HG03378 (cell line): ENCODE data around the gene SVOP.

Source experiments
- ATAC-seq: cut with Tn5 transposase; IDR thresholded peaks from one replicate; pipeline ENCODE4 v1.9.1; 2021; ENCODE audit warnings: mild to moderate bottlenecking, moderate library complexity; ENCODE audit not compliant: unreplicated experiment

The SVOP gene

DNA sequence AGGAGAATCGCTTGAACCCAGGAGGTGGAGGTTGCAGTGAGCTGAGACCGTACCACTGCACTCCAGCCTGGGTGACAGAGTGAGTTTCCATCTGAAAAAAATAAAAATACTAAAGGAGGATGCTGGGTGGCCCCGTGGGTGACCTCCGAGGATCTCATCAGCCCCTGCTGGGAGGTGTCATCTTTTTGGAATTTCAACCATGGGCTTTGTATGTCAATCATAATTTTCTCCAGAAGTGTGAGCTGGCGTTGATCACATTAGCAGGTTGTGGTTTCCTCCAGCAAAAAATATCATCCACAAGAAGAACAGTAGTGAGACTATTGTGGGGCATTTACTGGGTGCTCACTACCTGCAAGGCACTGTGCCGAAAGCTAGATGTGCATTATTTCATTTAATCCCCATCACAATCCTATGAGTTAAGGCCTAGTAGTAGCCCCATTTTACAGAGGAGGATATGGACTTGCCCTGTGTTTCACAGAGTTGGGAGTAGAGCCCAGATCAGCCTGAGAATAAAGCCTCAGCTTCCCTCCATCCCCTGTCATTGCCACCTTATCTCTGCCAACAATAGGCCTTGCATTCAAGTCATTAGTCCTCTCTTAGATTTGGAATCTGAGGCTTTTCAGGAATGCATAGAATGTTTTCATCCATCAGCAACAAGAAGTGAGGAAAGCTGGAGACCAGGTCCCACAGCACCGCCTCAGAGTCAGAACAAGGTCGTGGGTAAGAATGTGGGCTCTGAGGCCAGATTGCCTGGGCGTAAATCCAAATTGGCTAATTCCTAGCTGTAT lies 39.8 kb downstream of the SVOP start:
- no peak for ATAC-seq

DNA sequence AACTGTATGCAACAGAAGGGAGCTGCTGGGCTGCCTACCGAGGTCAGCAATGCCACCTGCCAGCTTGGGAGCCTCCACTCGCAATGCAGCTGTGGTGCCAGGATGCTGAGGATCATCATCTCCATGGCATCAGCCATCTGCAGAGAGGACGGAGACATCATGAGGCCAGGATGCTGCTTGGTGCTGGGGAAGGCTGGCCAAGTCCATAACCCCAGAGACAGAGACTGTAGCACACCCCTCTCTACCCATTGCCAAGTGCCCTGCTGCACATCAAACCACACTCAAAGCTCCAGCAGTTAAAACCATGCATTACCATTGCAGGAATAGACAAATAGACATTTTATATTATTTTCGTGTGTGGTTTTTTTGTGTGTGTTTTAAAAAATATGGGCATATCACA lies 43.5 kb downstream of the SVOP start:
- no peak for ATAC-seq

DNA sequence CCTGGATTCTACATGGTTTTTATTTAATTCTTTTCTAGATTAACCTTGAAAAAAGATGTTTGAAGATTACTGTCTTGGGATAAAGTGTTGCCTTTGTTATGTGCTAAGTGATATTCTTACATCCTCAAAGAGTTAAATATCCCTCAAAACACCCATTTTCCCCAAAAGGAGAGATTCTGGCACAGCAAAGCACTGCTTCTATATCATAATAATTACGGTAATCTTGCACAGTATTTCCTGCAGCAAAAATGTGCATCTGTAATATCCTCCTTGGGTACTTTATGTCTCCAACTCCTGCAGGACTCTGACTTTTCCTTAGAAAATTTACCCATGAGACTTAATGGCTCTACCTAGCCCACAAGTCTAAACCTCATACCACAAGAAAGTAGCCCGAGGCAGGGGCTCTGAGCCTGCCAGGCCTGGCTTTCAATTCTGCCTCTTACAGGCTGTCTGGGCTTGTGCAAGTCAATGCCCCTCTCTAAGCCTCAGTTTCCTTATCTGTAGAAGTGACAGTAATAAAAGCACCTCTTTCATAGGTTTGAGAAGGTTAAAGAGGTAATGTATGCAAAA lies 45.8 kb downstream of the SVOP start:
- ATAC-seq, result no peak

DNA sequence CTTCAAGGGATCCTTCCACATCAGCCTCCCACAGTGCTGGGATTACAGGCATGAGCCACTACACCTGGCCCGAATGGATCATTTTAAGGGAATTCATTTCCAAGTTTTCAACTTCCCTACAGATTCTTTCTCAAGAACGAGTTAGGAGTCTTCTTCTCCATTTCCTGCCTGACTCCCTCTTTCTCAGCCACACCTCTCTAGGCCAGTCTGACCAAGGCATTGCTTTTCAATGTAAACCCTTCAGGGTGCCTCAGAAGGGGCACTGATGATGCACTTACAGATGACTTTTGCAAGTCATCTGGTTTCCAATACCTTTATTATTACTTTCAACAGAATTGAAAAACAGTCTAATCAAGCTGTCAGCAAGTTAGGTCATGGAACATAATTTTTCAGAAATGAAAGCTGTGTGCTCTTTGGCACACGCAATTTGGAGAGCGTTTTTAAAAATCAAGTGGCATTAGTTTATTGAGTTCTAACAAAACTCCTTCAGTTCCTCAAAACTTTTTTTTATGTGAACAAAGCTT lies 47.2 kb downstream of the SVOP start:
- no peak for ATAC-seq

DNA sequence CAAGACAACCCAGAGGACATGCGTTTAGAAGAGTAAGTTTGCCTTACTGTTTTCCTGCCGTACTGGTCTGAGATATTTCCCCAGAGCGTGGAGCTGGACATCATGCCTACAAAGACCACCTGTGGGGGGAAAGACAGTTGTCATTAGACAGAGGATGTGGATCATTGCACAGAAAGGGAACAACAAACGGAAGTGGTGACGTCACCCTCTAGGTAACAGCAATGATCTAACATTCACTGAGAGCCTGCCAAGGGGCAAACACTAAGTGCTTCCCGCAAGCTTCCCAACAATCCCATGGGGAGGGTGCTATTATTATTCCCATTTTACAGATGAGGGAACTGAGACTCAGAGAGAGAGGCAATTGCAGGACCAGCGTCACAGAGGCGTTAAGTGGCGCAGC lies 48.5 kb downstream of the SVOP start:
- no peak for ATAC-seq

DNA sequence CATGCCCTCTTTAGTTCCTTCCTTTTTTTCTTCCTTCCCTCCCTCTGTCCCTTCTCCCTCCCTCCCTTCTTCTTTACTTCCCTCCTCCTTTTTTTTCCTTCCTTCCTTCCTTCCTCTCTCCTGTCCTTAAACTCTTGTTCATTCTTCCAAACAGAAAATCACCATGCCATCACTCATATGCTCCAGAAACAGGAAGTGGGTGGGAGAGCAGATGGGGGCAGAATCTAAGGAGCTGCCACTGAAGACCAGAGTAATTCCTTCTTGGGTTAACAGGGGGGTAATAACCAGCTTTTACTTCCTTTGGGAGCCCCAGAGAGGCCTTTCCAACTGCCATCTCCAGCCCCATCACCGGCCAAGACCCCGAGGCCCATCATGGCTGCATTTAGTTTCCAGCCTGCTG lies 51.2 kb downstream of the SVOP start:
- ATAC-seq, result no peak

DNA sequence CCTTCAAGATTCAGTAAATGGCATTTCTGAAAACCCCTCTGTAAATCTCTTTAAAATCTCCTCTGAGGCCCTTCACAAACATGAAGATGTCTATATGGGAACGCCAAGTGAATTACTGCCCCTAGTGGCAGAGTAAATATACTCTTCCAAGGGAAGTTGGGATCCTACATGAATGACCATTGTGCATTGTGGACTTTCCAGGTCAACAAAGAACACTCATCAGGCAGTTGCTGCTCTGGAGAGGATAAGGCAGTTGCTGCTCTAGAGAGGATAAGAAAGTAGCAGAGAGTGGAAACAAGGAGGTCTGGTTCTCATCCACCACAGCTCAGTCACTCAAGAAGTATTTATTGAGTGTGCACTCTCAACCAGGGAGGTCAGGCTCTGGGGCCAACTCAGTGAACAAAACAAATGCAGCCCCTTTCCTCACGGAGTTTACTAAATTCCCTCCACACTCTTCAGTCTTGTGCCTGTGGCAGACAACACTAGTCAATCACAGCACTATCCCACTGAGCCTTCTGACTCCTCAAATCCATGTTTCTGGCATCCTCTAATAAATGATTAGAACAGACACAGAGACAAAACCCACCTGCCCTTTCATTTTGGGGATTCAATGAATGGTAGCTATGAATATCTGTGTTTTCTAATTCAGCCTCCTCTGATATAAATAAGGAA lies 52.9 kb downstream of the SVOP start:
- ATAC-seq, result no peak

DNA sequence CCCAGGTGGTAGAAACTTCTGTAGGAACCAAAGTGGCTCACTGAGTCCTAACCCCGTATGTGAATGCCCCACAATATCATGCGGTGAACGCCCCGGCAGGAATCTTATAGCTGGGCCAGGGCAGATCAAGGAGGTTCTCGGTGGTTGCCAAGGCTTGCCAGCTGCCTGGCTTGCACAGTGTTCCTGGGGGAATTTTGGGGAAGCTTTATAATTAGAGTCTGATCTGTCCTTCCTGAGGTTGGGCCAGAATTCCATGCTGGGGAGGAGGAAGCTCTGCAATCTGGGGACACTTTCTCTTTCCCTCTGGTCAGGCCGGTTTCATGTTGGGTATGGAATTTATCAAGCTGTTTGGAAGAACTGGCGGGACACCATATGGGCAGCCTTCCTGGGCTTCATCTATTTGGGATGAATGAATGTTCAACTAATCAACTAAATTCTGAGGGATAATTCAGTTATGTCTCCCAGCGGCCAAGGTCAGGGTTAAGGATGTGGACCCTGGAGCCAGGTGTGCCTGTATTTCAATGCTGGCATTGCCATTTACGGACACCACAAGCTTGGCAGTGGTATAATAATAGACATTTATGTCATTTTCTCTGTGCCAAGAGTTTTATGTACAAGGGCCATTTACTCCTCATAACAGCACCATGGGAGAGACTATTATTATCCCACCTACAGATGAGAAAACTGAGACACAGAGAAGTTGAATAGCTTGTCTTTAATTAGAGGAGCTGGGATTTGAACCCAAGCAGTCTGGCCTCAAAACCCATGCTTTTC lies 54.3 kb downstream of the SVOP start:
- no peak for ATAC-seq

DNA sequence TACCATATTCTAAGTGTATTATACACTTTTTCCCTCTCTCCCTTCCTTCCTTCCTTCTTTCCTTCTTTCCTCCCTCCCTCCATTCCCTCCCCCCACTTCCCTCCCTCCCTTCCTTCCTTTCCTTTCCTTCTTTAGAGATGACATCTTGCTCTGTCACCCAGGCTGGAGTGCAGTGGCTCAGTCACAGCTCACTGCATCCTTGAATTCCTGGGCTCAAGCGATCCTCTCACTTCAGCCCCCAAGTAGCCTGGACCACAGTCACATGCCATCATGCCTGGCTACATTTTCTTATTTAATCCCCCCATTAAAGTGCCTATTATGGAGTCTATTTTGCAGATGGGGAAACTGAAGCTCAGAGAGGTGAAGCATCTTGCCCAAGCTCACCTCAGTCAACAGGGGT lies 55.0 kb downstream of the SVOP start:
- no peak for ATAC-seq

DNA sequence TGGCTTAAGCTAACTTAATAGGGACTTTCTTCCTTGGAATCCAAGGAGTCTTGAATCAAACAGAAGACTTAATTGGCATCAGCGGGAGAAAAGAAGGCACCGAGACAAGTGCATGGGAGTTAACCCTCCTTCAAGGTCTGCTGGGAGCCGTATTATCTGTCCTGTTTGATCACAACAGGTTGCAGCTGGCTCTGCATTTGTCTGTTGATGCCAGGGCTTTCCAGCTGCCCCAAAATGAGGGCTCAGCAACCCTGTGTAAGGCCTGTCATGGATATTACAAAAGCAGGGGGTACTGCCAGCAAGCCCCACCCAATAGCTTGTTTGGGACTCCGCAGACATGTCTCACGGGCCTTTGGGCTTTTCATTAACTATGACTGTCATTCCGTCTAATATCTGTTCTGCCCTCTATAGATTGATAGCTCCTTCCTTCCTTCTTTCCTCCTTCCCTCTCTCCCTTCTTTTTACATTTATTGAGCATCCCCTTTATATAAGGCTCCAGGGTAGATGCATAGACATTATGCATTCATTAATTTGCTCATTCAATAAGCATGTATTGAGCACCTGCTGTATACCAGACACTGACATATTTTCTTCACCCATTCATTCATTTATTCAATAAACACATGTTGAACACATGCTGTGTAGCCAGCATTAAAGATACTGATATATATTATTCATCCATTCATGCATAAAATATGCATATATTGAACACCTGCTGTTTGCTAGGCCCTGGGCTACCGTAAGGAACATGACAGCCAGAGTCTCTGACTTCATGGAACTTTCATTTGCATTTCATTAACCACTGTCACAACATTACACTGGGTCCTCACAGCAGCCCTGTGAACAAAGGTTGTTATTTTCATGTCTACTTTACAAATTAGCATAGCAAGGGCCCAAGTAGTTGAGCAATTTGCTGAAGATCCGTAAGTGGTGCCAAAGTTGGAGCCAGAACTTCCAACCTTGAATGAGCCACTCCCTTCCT lies 56.2 kb downstream of the SVOP start:
- no peak for ATAC-seq

DNA sequence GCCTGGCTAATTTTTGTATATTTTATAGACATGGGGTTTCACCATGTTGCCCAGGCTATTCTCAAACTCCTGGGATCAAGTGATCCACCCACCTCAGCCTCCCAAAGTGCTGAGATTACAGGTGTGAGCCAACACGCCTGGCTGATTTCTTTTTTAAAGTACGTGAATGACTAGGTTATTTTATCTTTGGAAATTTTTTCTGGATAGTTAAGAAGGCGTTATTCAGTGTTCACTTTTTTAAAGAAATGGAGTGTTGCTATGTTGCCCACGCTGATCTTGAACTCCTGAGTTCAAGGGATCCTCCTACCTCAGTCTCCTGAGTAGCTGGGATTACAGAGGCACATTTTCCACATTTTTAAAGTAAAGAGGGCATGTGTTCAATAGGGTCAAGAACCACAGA lies 58.6 kb downstream of the SVOP start:
- ATAC-seq, result no peak

DNA sequence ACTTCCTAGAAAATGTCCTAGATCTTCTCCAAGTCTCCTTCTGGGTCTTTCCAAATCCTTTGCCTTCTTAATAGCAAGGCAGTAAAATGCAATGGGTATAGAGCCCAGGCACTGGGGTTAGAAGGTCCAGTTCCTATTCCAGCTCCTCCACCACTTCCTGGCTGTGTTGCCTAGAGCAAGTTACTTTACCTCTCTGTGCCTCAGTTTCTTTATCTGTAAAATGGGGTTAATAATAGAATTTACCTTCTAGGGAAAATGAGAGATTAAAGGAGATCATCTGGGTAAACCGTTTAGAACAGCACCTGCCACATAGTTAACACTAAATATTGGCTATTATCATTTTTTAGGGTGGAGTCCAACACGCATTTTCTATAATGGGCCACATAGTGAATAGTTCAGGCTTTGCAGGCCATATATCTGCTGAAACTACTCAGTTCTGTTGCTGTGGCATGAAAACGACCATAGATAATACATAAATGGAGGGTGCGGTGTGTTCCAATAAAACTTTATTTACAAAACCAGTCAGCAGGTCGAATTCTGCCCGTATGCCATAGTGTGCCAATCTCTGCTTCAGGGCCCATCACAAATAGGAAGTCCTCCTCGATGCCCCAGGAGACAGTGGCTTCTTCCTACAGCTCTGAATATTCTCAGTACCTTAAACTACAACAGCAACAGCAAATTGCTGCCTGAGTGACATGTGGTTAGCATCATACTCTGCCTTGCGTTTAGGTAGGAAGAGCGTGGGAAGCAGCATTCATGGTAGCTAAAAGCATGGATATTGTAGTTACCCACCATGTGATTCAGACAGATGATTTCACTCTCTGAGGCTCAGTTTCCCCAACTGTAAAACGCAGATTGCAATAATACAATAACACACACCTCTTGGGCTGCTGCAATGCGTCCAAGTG lies 60.9 kb downstream of the SVOP start:
- no peak for ATAC-seq

DNA sequence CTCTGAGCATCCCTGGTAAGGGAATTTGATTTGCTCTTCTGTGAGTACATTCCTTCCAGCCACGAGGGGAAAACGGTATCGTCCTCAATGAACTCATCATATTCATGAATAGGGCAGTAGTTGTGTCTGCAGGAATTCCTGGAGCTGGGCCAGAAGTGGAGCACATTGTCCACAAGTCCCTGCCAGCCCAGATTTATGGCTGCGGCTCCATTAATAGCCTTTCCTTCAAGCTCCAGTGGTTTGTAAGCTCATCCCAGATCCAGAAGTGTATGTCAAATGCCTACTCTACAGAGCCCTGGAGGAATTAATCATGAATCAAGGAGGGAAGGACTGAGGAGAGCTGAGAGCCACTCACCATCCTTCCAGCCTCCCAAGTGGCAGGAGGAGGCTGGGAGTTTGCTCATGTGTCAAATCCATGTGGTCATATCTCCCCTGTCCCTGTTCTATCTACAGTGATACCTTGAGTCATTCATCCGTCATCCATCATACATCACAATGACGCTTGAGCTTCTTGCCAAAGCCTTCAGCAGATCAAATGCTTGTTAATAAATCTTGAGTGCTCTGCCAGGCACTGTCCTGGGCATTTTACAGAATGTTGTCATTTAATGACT lies 65.5 kb downstream of the SVOP start:
- no peak for ATAC-seq

DNA sequence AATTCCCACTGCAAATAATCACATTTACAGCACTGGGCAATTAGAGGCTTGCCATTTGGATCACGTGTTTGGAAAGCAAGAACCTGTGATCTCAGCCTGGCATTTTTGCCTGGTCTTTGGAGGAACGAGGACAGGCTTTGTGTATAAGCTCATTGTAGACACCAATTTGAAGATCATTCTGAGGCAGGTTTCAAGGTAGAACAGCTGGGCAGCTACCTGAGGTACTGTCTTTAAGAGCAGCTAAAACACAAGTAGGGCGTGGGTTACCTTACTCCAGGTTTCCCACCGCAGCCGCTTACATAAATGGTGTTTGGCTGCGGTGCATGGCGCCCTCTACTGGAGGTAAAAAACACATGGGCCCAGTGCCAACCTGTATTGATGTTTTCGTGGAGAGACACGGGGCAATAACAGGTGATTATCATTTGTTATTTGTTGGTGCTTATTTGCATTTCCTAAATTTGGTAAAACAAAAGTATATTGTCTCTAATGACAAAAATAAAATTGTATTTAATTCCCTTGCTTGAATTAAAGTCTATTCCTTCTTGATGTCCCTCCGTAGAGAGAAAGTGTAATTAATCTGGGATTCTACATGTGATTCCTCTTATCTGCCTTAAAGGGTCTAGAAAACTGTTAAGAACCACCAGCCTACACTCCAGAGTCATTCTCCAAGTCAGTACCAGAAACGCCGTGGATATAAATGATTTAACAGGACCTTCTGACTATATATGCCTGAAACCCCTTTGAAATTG lies 69.7 kb downstream of the SVOP start:
- no peak for ATAC-seq

DNA sequence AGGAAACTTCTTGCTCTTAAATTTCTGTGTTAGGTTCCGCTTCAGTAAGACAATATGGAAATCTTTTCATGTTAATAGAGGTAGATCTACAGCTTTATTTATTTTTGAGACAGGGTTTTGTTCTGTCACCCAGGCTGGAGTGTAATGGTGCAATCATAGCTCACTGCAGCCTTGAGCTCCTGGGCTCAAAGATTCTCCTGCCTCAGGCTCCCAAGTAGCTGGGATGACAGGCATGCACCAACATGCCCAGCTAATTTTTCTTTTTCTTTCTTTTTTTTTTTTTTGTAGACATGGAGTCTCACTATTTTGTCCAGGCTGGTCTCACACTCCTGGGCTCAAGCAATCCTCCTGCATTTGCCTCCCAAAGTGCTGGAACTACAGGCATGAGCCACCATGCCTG lies 70.9 kb downstream of the SVOP start:
- no peak for ATAC-seq

DNA sequence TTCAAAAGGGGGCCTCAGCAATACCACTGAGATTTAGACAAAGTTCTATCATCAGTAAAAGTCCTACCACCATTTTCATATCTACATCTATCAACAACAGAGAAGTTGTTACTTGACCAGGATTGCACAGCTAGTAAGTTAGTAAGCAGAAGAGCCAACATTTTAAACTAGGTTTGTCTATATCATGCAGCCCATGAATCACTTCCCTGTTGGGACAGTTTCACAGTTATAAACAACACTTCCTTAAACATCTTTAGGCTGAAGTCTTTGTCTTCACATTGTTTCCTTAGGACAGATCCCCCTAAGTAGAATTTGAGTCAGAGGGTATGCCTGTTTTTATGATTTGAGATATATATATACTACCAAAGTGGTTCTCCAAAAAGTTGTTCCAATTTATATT lies 72.5 kb downstream of the SVOP start:
- ATAC-seq, result no peak

DNA sequence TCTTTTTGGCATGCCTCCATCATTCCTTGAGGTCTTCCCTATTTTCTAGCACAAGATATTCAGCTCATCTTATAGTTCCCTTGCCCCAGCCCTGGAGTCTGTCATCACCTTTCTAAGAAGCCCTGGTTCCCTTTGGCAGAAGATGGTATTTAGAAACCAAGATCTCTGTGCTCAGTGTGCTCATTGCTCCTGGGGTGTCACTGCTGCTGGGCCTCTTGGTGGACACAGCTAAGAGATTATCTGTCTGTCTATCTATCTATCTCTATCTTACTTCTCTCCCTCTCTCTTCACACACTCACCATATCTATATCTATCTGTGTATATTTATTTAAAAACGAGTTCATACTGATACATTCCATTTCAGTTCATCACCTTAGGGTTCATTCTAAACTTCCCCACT lies 73.8 kb downstream of the SVOP start:
- ATAC-seq, result no peak

DNA sequence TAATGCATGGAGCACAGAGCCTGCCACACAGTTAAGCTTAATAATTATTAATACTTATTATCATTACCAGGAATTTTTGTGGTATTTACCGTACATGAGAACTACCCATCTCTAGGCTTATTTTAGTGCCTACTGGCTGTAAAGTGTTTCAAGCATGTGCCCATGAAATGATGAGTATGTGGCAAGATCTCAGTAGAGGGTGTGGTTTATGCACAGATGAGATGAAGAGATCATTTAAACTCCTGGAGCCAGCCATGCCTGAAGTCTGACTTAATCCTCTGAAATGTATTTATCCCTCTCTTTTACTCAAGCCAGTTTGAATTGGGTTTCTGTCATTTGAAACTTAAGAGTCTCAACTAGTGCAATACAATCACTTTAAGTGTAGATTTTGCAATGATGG lies 80.7 kb downstream of the SVOP start:
- ATAC-seq, result no peak
